OCI-LY3 (cell line): Measurements from ENCODE around the gene PLPP7.
A peak's percentile ranks its signal among the peaks of the same experiment; 100 is the strongest.
"Not testable (repeated sequence)": the region's sequence is repeated elsewhere in the genome, so short reads cannot be mapped to it uniquely, and the experiment has no call there.

Experiments used
- H2AFZ ChIP-seq: fragments of 200-600, 300-600 bp; shearing (Covaris generic); 2 replicates; pipeline ENCODE4 v1.6.0; 2014; ENCODE audit warnings: antibody characterized with exemption, low read depth, low read length
- H3K27ac ChIP-seq: fragments of 200-600, 300-600 bp; sonication (generic); 2 replicates; pipeline ENCODE4 v1.5.1; 2014; ENCODE audit warnings: mild to moderate bottlenecking, low read length, moderate library complexity, mixed read lengths
- H3K27me3 ChIP-seq: fragments of 200-600, 300-600 bp; sonication (generic); 2 replicates; pipeline ENCODE4 v1.6.1; 2014; ENCODE audit warnings: low read depth, low read length, mixed read lengths
- H3K36me3 ChIP-seq: fragments of 200-600, 300-600 bp; sonication (generic); replicated peaks from 2 replicates; pipeline ENCODE3; 2014; ENCODE audit warnings: low read depth, low read length, mixed read lengths
- H3K4me1 ChIP-seq: fragments of 300-600, 200-600 bp; sonication (generic); 2 replicates; pipeline ENCODE4 v1.6.1; 2014; ENCODE audit warnings: low read length, mixed read lengths
- H3K4me2 ChIP-seq: fragments of 200-600, 300-600 bp; sonication (generic); 2 replicates; pipeline ENCODE4 v1.6.1; 2014; ENCODE audit warnings: low read length, mixed read lengths
- H3K4me3 ChIP-seq: fragments of 300-600, 200-600 bp; sonication (generic); 2 replicates; pipeline ENCODE4 v1.5.1; 2014; ENCODE audit warnings: antibody characterized with exemption, mild to moderate bottlenecking, low read length, moderate library complexity
- H3K79me2 ChIP-seq: fragments of 300-600, 200-600 bp; shearing (Covaris generic); 2 replicates; pipeline ENCODE4 v1.6.1; 2014; ENCODE audit warnings: mild to moderate bottlenecking, low read length, mixed read lengths
- H3K9ac ChIP-seq: fragments of 300-600, 200-600 bp; shearing (Covaris generic); 2 replicates; pipeline ENCODE4 v1.6.0; 2014; ENCODE audit warnings: mild to moderate bottlenecking, low read length, moderate library complexity
- H3K9me3 ChIP-seq: fragments of 200-600, 300-600 bp; shearing (Covaris generic); 2 replicates; pipeline ENCODE4 v1.6.1; 2014; ENCODE audit warnings: low read length, mixed read lengths; ENCODE audit not compliant: insufficient read depth
- H4K20me1 ChIP-seq: fragments of 200-600, 300-600 bp; sonication (generic); 2 replicates; pipeline ENCODE4 v1.6.1; 2016; ENCODE audit warnings: low read length, mixed read lengths; ENCODE audit not compliant: insufficient read depth
- EZH2phosphoT487 ChIP-seq: fragments of 200-600 bp; shearing (Covaris generic); IDR thresholded peaks from 2 replicates; pipeline ENCODE4 v1.6.1; 2018; ENCODE audit warnings: antibody characterized with exemption, mixed run types, low read depth
- TF ChIP-seq, protein P1 (sequence below): fragments of 200-600, 300-600 bp; sonication (generic); IDR thresholded peaks from 2 replicates; pipeline ENCODE4 v1.5.1; 2014; ENCODE audit warnings: antibody characterized with exemption, low read length, low read depth

PLPP7 gene

GRCh38 chr9:131259916-131260597, 29.5 kb upstream of the PLPP7 start:
- no peak overlapping the region for H3K4me2 ChIP-seq
- H2AFZ ChIP-seq, result no peak overlapping the region
- peaks cover 39% of the 10 kb centered on the region for H3K4me1 ChIP-seq
- no peaks in the 10 kb centered on the region for H3K9me3 ChIP-seq
- no peak overlapping the region for H3K9ac ChIP-seq
- peaks cover 28% of the 10 kb centered on the region for H3K79me2 ChIP-seq
- peaks cover 19% of the 10 kb centered on the region for H3K36me3 ChIP-seq
- H3K27ac ChIP-seq, result no peak overlapping the region
- H3K4me3 ChIP-seq, result no peak overlapping the region
- H4K20me1 ChIP-seq, result peaks cover 7% of the 10 kb centered on the region
- TF ChIP-seq EZH2phosphoT487, result no peak
- TF ChIP-seq, protein P1, sequence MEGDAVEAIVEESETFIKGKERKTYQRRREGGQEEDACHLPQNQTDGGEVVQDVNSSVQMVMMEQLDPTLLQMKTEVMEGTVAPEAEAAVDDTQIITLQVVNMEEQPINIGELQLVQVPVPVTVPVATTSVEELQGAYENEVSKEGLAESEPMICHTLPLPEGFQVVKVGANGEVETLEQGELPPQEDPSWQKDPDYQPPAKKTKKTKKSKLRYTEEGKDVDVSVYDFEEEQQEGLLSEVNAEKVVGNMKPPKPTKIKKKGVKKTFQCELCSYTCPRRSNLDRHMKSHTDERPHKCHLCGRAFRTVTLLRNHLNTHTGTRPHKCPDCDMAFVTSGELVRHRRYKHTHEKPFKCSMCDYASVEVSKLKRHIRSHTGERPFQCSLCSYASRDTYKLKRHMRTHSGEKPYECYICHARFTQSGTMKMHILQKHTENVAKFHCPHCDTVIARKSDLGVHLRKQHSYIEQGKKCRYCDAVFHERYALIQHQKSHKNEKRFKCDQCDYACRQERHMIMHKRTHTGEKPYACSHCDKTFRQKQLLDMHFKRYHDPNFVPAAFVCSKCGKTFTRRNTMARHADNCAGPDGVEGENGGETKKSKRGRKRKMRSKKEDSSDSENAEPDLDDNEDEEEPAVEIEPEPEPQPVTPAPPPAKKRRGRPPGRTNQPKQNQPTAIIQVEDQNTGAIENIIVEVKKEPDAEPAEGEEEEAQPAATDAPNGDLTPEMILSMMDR, result no peak
- H3K27me3 ChIP-seq, result no peaks in the 10 kb centered on the region

DNA sequence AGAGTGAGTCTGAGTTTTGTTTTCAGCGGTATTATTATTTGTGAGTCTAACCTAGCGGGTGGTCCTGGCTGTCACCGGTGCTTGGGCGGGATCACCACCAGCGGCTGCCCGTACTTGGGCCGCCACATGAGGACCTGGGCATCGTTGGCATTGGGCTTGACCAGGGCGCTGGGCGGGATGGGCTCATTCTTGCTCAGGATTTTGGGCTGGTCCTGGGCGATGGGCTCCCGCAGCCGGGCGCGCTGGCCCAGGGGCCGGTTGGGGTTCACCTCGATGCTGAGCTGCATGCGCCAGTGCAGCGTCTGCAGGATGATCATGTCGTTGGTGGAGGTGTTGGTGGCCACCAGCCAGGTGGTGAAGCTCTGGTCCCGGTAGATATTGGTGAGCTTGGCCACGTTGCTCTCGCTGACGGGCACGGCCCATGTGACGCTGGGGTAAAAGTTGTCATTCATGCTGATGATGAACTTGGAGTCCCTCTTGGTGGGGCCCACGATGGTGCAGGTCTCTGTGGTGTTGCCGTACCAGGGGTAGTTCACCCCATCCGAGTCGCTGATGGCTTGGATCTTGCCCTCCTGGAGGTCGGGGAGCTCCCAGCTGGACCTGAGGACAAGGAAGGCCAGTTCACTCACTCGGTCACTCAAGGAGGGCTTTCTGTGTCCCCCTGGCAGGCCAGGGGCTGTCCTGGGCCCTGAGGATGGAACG, 28.6 kb upstream of the PLPP7 start:
- Histone ChIP-seq H3K4me1 (peaks cover 34% of the 10 kb centered on the region), H3K9ac (no peak overlapping the region)

GRCh38 chr9:131262327-131263032, 27.0 kb upstream of the PLPP7 start:
- H2AFZ ChIP-seq, result no peak overlapping the region
- peak overlapping the region; percentile 8; the same call in 1 of the 2 replicates for H3K4me3 ChIP-seq
- peak overlapping the region; percentile 63 for H3K27ac ChIP-seq
- TF ChIP-seq EZH2phosphoT487, result no peak
- TF ChIP-seq, protein P1, result no peak
- H3K4me1 ChIP-seq, result peaks cover 24% of the 10 kb centered on the region
- peaks cover 25% of the 10 kb centered on the region for H3K36me3 ChIP-seq
- H4K20me1 ChIP-seq, result peaks cover 11% of the 10 kb centered on the region
- H3K4me2 ChIP-seq, result peak overlapping the region; percentile 46
- no peaks in the 10 kb centered on the region for H3K9me3 ChIP-seq
- H3K79me2 ChIP-seq, result peaks cover 49% of the 10 kb centered on the region
- H3K9ac ChIP-seq, result no peak overlapping the region
- no peaks in the 10 kb centered on the region for H3K27me3 ChIP-seq

More for the DNA sequence above, 28.6 kb upstream of the PLPP7 start:
- Histone ChIP-seq H3K4me3 (no peak overlapping the region), H3K4me2 (no peak overlapping the region), H3K27ac (no peak overlapping the region), H2AFZ (no peak overlapping the region), H3K36me3 (peaks cover 19% of the 10 kb centered on the region), H3K27me3 (no peaks in the 10 kb centered on the region), H3K9me3 (no peaks in the 10 kb centered on the region), H3K79me2 (peaks cover 33% of the 10 kb centered on the region), H4K20me1 (peaks cover 11% of the 10 kb centered on the region)
- TF ChIP-seq EZH2phosphoT487, result no peak
- TF ChIP-seq, protein P1, result no peak

GRCh38 chr9:131263033-131263343, 26.5 kb upstream of the PLPP7 start:
- not testable (repeated sequence) for H3K9ac ChIP-seq, H3K9me3 ChIP-seq, H3K27me3 ChIP-seq, H2AFZ ChIP-seq
- Histone ChIP-seq H3K79me2 (peaks cover 53% of the 10 kb centered on the region), H3K27ac (peak overlapping the region; percentile 63), H3K4me1 (peaks cover 26% of the 10 kb centered on the region), H4K20me1 (peaks cover 11% of the 10 kb centered on the region), H3K36me3 (peaks cover 24% of the 10 kb centered on the region), H3K4me2 (peak overlapping the region; percentile 46), H3K4me3 (peak overlapping the region; percentile 8; the same call in 1 of the 2 replicates)
